Stomach (tissue), 9 donors: ENCODE measurements around the gene RASSF10. TPM values are rescaled to one million over a fixed set of nuclear protein-coding genes. Genes with fewer than 3 reads are reported as not detected.

Experiments used
- DNase-seq, 2 donors: peaks; one replicate each; pipeline versions ENCODE4 v3.0.0 to v3.0.0-alpha.2; 2013 to 2019
- H3K27ac ChIP-seq, 5 donors: fragments of 200-600 bp in 4 of 5; sonication (generic) in 4 of 5; one replicate each; pipeline ENCODE4 v1.5.1; 2013 to 2019; ENCODE audit warnings: mild to moderate bottlenecking in 1 of 5, moderate library complexity in 1 of 5
- H3K27me3 ChIP-seq, 3 donors: fragments of 200-600 bp; sonication (generic); one replicate each; pipeline ENCODE4 v1.5.1; 2017 to 2019; ENCODE audit warnings: mixed run types in 1 of 3
- H3K36me3 ChIP-seq, 4 donors: fragments of 200-600 bp; sonication (generic); 1 replicate in 3 of 4; 2 replicates in 1 of 4; pipeline ENCODE4 v1.5.1; 2016 to 2019
- H3K4me1 ChIP-seq, 4 donors: fragments of 200-600 bp; sonication (generic); one replicate each; pipeline ENCODE4 v1.5.1; 2016 to 2019
- H3K4me3 ChIP-seq, 4 donors: fragments of 200-600 bp; sonication (generic) in 3 of 4; one replicate each; pipeline ENCODE4 v1.5.1; 2016 to 2019; ENCODE audit warnings: mild to moderate bottlenecking in 1 of 4
- H3K9me3 ChIP-seq, 4 donors: fragments of 200-600 bp; sonication (generic); one replicate each; pipeline ENCODE4 v1.5.1; 2016 to 2019
- CTCF ChIP-seq, 7 experiments: fragments of 450-650 bp in 4 of 7; fragments of 200-600 bp in 3 of 7; sonication (generic) in 3 of 7; IDR thresholded peaks; one replicate each; pipeline ENCODE4 v1.5.1; 2016 to 2019; ENCODE audit warnings: antibody characterized with exemption in 7 of 7, control low read depth in 2 of 7, mild to moderate bottlenecking in 1 of 7
- EP300 ChIP-seq: sonication (generic); formaldehyde crosslinking; IDR thresholded peaks from one replicate; pipeline ENCODE4 v1.6.1; 2017; ENCODE audit warnings: antibody characterized with exemption
- POLR2A ChIP-seq, 4 donors: fragments of 450-650 bp; IDR thresholded peaks; one replicate each; pipeline ENCODE4 v1.6.1; 2016; ENCODE audit warnings: antibody characterized with exemption in 4 of 4, control low read depth in 2 of 4, mild to moderate bottlenecking in 1 of 4, moderate library complexity in 1 of 4
- POLR2AphosphoS5 ChIP-seq, 3 donors: sonication (generic); formaldehyde crosslinking; IDR thresholded peaks; one replicate each; pipeline ENCODE4 v1.6.1; 2016; ENCODE audit warnings: antibody characterized with exemption in 3 of 3
- WGBS, 5 donors: extraction: QIAGEN DNeasy Blood & Tissue Kit in 3 of 5; methylation state at CpG; one replicate each; pipeline versions ENCODE4 v1.1.5 to v1.1.7; 2013 to 2018; 5-methylcytosine and 5-hydroxymethylcytosine counted together
- intact Hi-C: fragments of 100-400 bp; cut with DNase I; formaldehyde crosslinking; loops from one replicate; pipeline ENCODE4 v1.15.1; 2023; ENCODE audit warnings: low total_unique reads
- polyA plus RNA-seq, 3 donors: library from polyadenylated mRNA; stranded (reverse); fragments of 200-250 nt; gene quantifications; one replicate each; pipeline ENCODE4 v1.2.3, GENCODE V29; 2013
- total RNA-seq, 5 donors: library from RNA; depleted of rRNA; stranded (reverse); fragments of >200 nt; gene quantifications; one replicate each; pipeline versions ENCODE4 v1.1.0 to v1.2.3, GENCODE V29; 2014 to 2016
- donor health status: healthy with polysubstance abuse.
- donor health status: Bipolar disorder and iron deficiency.
- donor health status: healthy.

Gene RASSF10
- total and polyA plus RNA-seq, 8 donors: 0.58 to 7.0 (median 2.5) TPM

GRCh38 chr11:12968101-12968500 is 41.0 kb upstream of the RASSF10 start:
- H3K4me1 ChIP-seq: peaks cover 0 to 8% (median 3%) of the 10 kb centered on the region in 4 donors
- DNase-seq: no peak
- no peak overlapping the region for H3K4me3 ChIP-seq
- H3K27ac ChIP-seq: no peak overlapping the region
- H3K36me3 ChIP-seq: no peaks in the 10 kb centered on the region
- TF ChIP-seq CTCF (IDR thresholded peaks at IDR 0.05) (no peak), EP300 (no peak), POLR2A (IDR thresholded peaks at IDR 0.05) (no peak), POLR2AphosphoS5 (IDR thresholded peaks at IDR 0.05) (no peak)
- WGBS, 5 donors: 78 to 92% (median 84%) methylated on average over 1 of the region's 1 CpG
- no peaks in the 10 kb centered on the region for H3K9me3 ChIP-seq
- intact Hi-C loops: loop anchor here (10.0 kb wide), 1 partner anchor 187 kb away; no protein-coding TSS in a partner anchor
- H3K27me3 ChIP-seq: peaks cover 0 to 5% (median 0%) of the 10 kb centered on the region in 3 donors

GRCh38 chr11:12968826-12969225 is 40.3 kb upstream of the RASSF10 start:
- Histone ChIP-seq H3K36me3 (no peaks in the 10 kb centered on the region), H3K4me3 (no peak overlapping the region), H3K27me3 (peaks cover 0 to 2% (median 0%) of the 10 kb centered on the region in 3 donors), H3K4me1 (peaks cover 0 to 15% (median 5%) of the 10 kb centered on the region in 4 donors), H3K9me3 (no peaks in the 10 kb centered on the region), H3K27ac (no peak overlapping the region)
- 87 to 95% (median 91%) methylated on average over 6 of the region's 6 CpGs for WGBS, 5 donors
- no peak for DNase-seq
- TF ChIP-seq POLR2A (IDR thresholded peaks at IDR 0.05) (no peak), CTCF (IDR thresholded peaks at IDR 0.05) (no peak), EP300 (no peak), POLR2AphosphoS5 (IDR thresholded peaks at IDR 0.05) (no peak)
- intact Hi-C loops: loop anchor here (10.0 kb wide), 1 partner anchor 186 kb away; no protein-coding TSS in a partner anchor

- Histone ChIP-seq H3K27me3 (no peaks in the 10 kb centered on the region), H3K9me3 (no peaks in the 10 kb centered on the region), H3K36me3 (no peaks in the 10 kb centered on the region), H3K4me3 (no peak overlapping the region), H3K4me1 (peaks cover 0 to 17% (median 5%) of the 10 kb centered on the region in 4 donors), H3K27ac (no peak overlapping the region)
- no peak for DNase-seq
- intact Hi-C loops: no loop called here
- TF ChIP-seq EP300 (no peak), POLR2AphosphoS5 (IDR thresholded peaks at IDR 0.05) (no peak), CTCF (IDR thresholded peaks at IDR 0.05) (no peak), POLR2A (IDR thresholded peaks at IDR 0.05) (no peak)
- WGBS, 5 donors: 71 to 90% (median 85%) methylated on average over 1 of the region's 1 CpG
Observed at GRCh38 chr11:12971955-12972354, 37.2 kb upstream of the RASSF10 start.

- Histone ChIP-seq H3K9me3 (no peaks in the 10 kb centered on the region), H3K27me3 (no peaks in the 10 kb centered on the region), H3K4me3 (no peak overlapping the region), H3K27ac (no peak overlapping the region), H3K36me3 (no peaks in the 10 kb centered on the region), H3K4me1 (peaks cover 0 to 17% (median 5%) of the 10 kb centered on the region in 4 donors)
- WGBS, 5 donors: 14 to 63% (median 38%) methylated on average over 1 of the region's 1 CpG
- no peak for TF ChIP-seq CTCF (IDR thresholded peaks at IDR 0.05)
- no peak for TF ChIP-seq POLR2A (IDR thresholded peaks at IDR 0.05)
- TF ChIP-seq POLR2AphosphoS5 (IDR thresholded peaks at IDR 0.05): no peak
- no peak for TF ChIP-seq EP300
- intact Hi-C loops: no loop called here
- peak in 1 of 2 donors; percentile 46 for DNase-seq
Observed at GRCh38 chr11:12973528-12974181, 35.5 kb upstream of the RASSF10 start.
